WI38 (cell line): ENCODE data around the gene CHD9NB.
A peak's percentile ranks its signal among the peaks of the same experiment; 100 is the strongest.
"Not testable (repeated sequence)": the region's sequence is repeated elsewhere in the genome, so short reads cannot be mapped to it uniquely, and the experiment has no call there.

ENCODE experiments used
- H3K4me3 ChIP-seq: 2 replicates; pipeline ENCODE4 v1.5.1; 2011; ENCODE audit warnings: low read depth, mild to moderate bottlenecking, control low read depth, low read length
- TF ChIP-seq, protein P1 (sequence below): IDR thresholded peaks from 2 replicates; pipeline ENCODE4 v1.5.1; 2012; ENCODE audit warnings: low read depth, mild to moderate bottlenecking, control low read depth, low read length

The CHD9NB gene

DNA sequence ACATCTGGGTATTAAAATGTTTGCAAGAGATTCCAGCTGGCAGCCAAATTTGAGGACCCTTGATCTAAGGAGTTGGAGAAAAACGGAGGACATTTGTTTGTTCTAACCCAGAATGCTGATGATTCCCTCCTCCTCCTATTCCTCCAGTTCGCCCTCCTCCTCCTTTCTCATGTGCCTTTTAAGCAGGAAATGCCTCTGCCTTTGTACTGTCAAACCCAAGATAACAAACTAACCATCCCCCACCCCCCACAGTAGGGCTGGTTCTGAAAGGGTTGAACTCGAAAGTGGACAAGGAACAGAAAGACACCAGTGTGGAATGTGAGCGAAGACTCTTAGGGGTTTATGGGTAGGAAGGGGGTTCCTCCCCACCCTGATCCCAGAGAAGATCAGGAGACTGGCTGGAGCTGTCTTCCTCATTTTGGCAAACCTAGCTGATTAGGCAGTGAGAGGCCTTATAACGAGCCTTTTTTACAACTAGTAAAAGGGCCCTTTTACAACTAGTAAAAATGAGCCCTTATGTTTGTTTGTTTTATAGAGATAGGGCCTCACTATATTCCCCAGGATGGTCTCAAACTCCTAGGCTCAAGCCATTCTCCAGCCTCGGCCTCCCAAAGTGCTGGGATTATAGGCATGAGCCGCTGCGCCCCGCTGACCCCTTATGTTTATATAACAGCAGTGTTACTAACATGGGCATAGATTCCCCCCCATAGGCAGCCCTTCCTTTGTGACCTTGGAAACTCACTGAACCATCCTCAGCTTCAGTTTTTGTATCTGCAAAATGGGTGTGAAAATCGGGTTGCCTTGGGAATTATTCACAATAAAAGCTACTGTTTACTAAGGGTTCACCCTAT, 3.1 kb upstream of the CHD9NB start:
- TF ChIP-seq, protein P1, sequence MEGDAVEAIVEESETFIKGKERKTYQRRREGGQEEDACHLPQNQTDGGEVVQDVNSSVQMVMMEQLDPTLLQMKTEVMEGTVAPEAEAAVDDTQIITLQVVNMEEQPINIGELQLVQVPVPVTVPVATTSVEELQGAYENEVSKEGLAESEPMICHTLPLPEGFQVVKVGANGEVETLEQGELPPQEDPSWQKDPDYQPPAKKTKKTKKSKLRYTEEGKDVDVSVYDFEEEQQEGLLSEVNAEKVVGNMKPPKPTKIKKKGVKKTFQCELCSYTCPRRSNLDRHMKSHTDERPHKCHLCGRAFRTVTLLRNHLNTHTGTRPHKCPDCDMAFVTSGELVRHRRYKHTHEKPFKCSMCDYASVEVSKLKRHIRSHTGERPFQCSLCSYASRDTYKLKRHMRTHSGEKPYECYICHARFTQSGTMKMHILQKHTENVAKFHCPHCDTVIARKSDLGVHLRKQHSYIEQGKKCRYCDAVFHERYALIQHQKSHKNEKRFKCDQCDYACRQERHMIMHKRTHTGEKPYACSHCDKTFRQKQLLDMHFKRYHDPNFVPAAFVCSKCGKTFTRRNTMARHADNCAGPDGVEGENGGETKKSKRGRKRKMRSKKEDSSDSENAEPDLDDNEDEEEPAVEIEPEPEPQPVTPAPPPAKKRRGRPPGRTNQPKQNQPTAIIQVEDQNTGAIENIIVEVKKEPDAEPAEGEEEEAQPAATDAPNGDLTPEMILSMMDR, result no peak
- H3K4me3 ChIP-seq, result peak overlapping the region; percentile 74

GRCh38 chr16:53054670-53055485, 2.2 kb upstream of the CHD9NB start, which contains the start of gene CHD9:
CHD9 (plus strand) TSS chr16:53054991; CDS start chr16:53156090, 101,099 bp downstream.
- peak within 1 kb of the TSS; percentile 74 for H3K4me3 ChIP-seq
- TF ChIP-seq, protein P1, result peak; percentile 96

- TF ChIP-seq, protein P1, result no peak
These were observed 1.4 kb upstream of the CHD9NB start for GRCh38 chr16:53053967-53054669.

GRCh38 chr16:53051255-53051654, 1.4 kb downstream of the CHD9NB start:
- not testable (repeated sequence) for H3K4me3 ChIP-seq

More at GRCh38 chr16:53053967-53054669, 1.4 kb upstream of the CHD9NB start:
- H3K4me3 ChIP-seq, result peak overlapping the region; percentile 74

DNA sequence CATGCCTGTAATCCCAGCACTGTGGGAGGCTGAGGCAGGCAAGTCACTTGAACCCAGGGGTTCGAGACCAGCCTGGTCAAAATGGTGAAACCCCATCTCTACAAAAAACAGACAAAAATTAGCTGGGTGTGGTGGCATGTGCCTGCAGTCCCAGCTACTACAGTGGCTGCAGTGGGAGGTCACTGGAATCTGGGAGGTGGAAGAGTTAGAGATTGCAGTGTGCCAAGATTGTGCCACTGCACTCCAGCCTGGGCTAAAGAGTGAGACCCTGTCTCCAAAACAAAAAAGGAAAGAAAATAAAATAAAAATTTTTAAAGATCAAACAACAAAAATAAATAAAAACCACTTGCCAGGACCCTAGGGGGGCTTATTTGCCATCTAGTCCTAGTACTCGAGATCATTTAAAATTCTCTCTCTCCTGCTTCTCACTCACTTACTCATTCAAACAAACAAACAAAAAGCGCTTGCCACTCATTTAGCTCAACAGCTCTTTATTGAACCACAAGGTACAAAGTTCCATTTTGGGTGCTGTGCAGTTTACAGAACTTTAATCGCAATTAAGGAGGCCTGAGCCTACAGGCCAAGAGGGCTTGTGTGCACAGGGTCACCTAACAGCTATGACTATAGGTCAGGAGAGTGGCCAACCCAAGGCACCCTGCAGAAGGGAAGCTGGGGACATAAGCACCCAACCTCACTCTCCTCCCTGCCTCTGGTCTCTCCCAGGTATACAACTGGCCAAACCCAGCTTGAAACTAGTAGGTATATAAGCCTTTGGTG, 4.4 kb downstream of the CHD9NB start:
- no peak overlapping the region for H3K4me3 ChIP-seq
- TF ChIP-seq, protein P1, result no peak

GRCh38 chr16:53047515-53047914, 5.2 kb downstream of the CHD9NB start:
- not testable (repeated sequence) for H3K4me3 ChIP-seq

- H3K4me3 ChIP-seq, result no peak overlapping the region
- TF ChIP-seq, protein P1, result no peak
These were observed 7.1 kb downstream of the CHD9NB start for GRCh38 chr16:53045341-53046220.
